ENCODE measurements around the gene MT1HL1.

Gene MT1HL1

GRCh38 chr1:237018896-237019295, 14.7 kb upstream of the MT1HL1 start:
- no peak for TF ChIP-seq ZFX (IDR thresholded peaks at IDR 0.05; ENCODE audit: borderline replicate concordance)
- no peak for TF ChIP-seq CTCF (IDR thresholded peaks at IDR 0.05)
- H3K27ac ChIP-seq = no peak overlapping the region

- no peak for TF ChIP-seq ZFX (IDR thresholded peaks at IDR 0.05; ENCODE audit: borderline replicate concordance)
- TF ChIP-seq CTCF (IDR thresholded peaks at IDR 0.05) = no peak
- H3K27ac ChIP-seq = no peak overlapping the region
Measured at GRCh38 chr1:237016626-237017025, 12.4 kb upstream of the MT1HL1 start.

DNA sequence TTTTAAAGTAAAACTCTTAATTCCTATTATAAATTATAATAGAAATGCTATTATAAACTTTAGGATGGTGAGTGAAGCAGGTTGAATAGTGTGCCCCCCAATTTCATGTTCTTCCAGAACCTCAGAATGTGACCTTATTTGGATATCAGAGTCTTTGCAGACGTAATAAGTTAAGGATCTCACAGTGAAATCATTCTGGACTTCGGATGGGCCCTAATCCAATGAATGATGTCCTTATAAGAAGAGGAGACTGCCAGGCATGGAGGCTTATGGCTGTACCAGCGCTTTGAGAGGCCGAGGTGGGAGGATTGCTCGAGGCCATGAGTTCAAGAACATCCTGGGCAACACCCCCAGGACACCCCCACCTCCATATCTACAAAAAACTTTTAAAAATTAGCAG, 9.4 kb upstream of the MT1HL1 start:
- no peak for TF ChIP-seq CTCF (IDR thresholded peaks at IDR 0.05)
- no peak for TF ChIP-seq ZFX (IDR thresholded peaks at IDR 0.05; ENCODE audit: borderline replicate concordance)

GRCh38 chr1:237012788-237013383, 8.6 kb upstream of the MT1HL1 start:
- H3K27ac ChIP-seq = no peak overlapping the region
- TF ChIP-seq CTCF (IDR thresholded peaks at IDR 0.05) (no peak), ZFX (IDR thresholded peaks at IDR 0.05; ENCODE audit: borderline replicate concordance) (no peak)

More for the DNA sequence above, 9.4 kb upstream of the MT1HL1 start:
- H3K27ac ChIP-seq = no peak overlapping the region

DNA sequence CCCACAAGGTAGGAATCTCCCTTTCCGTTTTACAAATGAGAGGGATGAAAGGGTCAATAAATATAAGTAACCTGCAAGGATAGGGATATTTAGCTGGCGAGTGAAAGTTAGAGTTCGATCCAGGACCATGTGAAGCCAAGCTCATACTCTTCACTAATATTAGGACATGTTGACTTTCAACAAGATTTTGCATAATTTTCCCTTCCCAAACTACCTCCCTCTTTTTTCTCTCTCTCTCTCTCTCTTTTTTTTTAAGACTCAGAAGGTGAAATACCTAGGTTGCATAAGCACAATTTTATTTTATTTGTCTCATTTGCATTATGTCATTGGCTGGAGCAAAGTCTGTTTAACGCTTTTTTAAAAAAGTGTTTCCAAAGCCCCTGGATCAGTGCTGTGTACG, 8.1 kb upstream of the MT1HL1 start:
- no peak overlapping the region for H3K27ac ChIP-seq
- TF ChIP-seq ZFX (IDR thresholded peaks at IDR 0.05; ENCODE audit: borderline replicate concordance) = no peak
- no peak for TF ChIP-seq CTCF (IDR thresholded peaks at IDR 0.05)

DNA sequence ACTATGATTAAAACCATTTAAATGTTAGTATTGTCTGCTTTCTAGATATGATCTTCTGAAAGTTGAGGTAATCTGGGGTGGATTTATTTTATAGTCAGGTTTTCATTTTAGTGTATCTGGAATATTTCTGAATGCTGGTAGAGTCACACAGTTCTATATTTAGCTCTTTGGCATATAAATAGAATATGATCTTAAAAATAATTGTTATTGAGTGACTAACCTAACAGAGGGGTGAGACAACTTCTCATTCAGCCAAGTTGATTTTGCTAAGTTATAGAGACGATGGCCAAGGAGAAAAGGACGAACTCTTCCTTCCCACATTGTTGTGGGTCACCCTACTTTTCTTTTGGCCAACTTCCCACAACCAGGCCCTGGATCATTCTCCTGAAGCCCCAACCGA, 7.2 kb upstream of the MT1HL1 start:
- no peak overlapping the region for H3K27ac ChIP-seq
- TF ChIP-seq CTCF (IDR thresholded peaks at IDR 0.05) = no peak

- H3K27ac ChIP-seq = no peak overlapping the region
- TF ChIP-seq CTCF (IDR thresholded peaks at IDR 0.05) (no peak), ZFX (IDR thresholded peaks at IDR 0.05; ENCODE audit: borderline replicate concordance) (no peak)
Measured at GRCh38 chr1:237009611-237010010, 5.4 kb upstream of the MT1HL1 start.

Data from 22Rv1 (cell line).